Ishikawa (cell line): ENCODE measurements around the gene KCNA10.

Experiments
- FOXM1 ChIP-seq: IDR thresholded peaks from 2 replicates; pipeline ENCODE4 v1.6.1; 2012; ENCODE audit warnings: low read depth, borderline replicate concordance
- REST ChIP-seq: IDR thresholded peaks from 2 replicates; pipeline ENCODE4 v1.6.1; 2012; ENCODE audit warnings: low read depth, mild to moderate bottlenecking

- TF ChIP-seq FOXM1 (no peak), REST (no peak)
Observed at GRCh38 chr1:110547017-110547416, 28.0 kb upstream of the KCNA10 start.
